NOMO-1 treated with DMSO at 0.1 percent for 48 hours (cell line): ENCODE data around the gene SETD6.

Source experiments
- DNase-seq: peaks from one replicate; lab custom pipeline; 2025; ENCODE audit not compliant: unreplicated experiment; lab: John Stamatoyannopoulos, UW

Gene SETD6

GRCh38 chr16:58493756-58494431 is 21.4 kb upstream of the SETD6 start:
- DNase-seq: no peak

- DNase-seq: peak; percentile 66
These were observed 20.3 kb upstream of the SETD6 start for GRCh38 chr16:58494981-58495520.

GRCh38 chr16:58495521-58496331 is 19.6 kb upstream of the SETD6 start:
- no peak for DNase-seq

- DNase-seq: no peak
These were observed 17.8 kb upstream of the SETD6 start for GRCh38 chr16:58497468-58497867.

GRCh38 chr16:58497935-58498334 is 17.4 kb upstream of the SETD6 start:
- no peak for DNase-seq

GRCh38 chr16:58498341-58499091 is 16.8 kb upstream of the SETD6 start:
- no peak for DNase-seq

GRCh38 chr16:58499092-58499511 is 16.2 kb upstream of the SETD6 start:
- no peak for DNase-seq

- DNase-seq: no peak
These were observed 15.5 kb upstream of the SETD6 start, which contains the start of gene NDRG4 for GRCh38 chr16:58499615-58500351. TSS of gene NDRG4 (plus strand) at chr16:58500143. CDS start at chr16:58500249, 106 bp downstream.

GRCh38 chr16:58500430-58501241 is 14.7 kb upstream of the SETD6 start:
- no peak for DNase-seq

GRCh38 chr16:58501242-58502131 is 13.8 kb upstream of the SETD6 start:
- DNase-seq: no peak

- no peak for DNase-seq
These were observed 12.9 kb upstream of the SETD6 start for GRCh38 chr16:58502217-58502921.

- DNase-seq: no peak
These were observed 12.0 kb upstream of the SETD6 start for GRCh38 chr16:58503166-58503862.

- DNase-seq: no peak
These were observed 11.2 kb upstream of the SETD6 start for GRCh38 chr16:58503863-58504688.

GRCh38 chr16:58506241-58507194 is 8.8 kb upstream of the SETD6 start:
- DNase-seq: no peak

GRCh38 chr16:58507195-58507962 is 7.9 kb upstream of the SETD6 start:
- DNase-seq: peak; percentile 31
